Panc1 (cell line): ENCODE data around the gene GTF2H4.

Experiments used
- POLR2AphosphoS5 ChIP-seq: IDR thresholded peaks from 2 replicates; pipeline ENCODE4 v1.6.1; 2012; ENCODE audit warnings: mild to moderate bottlenecking, low read depth, low read length, moderate library complexity
- TF ChIP-seq, protein P1 (sequence below): fragments of 450-650 bp; IDR thresholded peaks from 2 replicates; pipeline ENCODE4 v1.5.1; 2017; ENCODE audit warnings: mild to moderate bottlenecking

DNA sequence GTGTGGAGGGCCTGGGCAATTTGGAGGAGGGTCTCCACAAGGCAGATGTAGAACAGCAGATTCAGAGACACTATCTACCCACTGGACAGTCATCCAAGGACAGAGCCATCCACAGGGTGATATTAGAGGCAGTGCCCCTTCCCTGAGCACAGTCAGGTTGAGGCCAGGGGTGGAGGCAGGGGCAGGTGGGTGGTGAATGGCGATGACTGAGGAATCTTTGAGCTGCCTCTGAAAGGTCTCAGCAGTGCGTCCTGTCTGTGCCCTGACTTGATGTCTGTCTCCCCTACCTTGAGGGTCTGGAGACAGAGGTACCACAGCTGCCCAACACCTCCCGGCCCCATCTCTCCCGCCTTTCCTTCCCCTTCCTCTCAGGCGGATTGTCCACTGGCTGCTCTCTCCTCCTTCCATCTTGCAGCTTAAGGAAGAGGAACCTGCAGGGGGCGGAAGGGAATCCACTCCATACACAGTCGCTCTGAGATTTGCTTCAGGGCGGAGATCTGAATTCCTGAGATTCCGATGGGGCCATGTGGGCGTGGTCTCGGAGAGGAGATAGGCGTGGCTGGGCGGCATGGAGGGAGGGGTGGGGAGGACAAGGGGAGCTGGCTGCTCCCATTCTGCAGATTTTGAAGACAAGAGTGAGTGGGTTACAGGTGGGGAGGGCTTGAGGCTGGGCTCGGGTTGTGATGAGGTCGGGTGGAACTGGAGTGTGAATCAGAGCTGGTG, 34.5 kb downstream of the GTF2H4 start:
- TF ChIP-seq, protein P1, sequence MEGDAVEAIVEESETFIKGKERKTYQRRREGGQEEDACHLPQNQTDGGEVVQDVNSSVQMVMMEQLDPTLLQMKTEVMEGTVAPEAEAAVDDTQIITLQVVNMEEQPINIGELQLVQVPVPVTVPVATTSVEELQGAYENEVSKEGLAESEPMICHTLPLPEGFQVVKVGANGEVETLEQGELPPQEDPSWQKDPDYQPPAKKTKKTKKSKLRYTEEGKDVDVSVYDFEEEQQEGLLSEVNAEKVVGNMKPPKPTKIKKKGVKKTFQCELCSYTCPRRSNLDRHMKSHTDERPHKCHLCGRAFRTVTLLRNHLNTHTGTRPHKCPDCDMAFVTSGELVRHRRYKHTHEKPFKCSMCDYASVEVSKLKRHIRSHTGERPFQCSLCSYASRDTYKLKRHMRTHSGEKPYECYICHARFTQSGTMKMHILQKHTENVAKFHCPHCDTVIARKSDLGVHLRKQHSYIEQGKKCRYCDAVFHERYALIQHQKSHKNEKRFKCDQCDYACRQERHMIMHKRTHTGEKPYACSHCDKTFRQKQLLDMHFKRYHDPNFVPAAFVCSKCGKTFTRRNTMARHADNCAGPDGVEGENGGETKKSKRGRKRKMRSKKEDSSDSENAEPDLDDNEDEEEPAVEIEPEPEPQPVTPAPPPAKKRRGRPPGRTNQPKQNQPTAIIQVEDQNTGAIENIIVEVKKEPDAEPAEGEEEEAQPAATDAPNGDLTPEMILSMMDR, result no peak; the same call in 1 of the 2 replicates
- no peak for TF ChIP-seq POLR2AphosphoS5
